Activated naive CD4-positive, alpha-beta T cell treated with Interleukin-2 at 50 U/mL for 16 hours (primary cell): ENCODE data around the gene GNA12.

Source experiments
- DNase-seq: peaks from one replicate; pipeline ENCODE4 v3.0.0-alpha.2; 2020

GNA12 gene

DNA sequence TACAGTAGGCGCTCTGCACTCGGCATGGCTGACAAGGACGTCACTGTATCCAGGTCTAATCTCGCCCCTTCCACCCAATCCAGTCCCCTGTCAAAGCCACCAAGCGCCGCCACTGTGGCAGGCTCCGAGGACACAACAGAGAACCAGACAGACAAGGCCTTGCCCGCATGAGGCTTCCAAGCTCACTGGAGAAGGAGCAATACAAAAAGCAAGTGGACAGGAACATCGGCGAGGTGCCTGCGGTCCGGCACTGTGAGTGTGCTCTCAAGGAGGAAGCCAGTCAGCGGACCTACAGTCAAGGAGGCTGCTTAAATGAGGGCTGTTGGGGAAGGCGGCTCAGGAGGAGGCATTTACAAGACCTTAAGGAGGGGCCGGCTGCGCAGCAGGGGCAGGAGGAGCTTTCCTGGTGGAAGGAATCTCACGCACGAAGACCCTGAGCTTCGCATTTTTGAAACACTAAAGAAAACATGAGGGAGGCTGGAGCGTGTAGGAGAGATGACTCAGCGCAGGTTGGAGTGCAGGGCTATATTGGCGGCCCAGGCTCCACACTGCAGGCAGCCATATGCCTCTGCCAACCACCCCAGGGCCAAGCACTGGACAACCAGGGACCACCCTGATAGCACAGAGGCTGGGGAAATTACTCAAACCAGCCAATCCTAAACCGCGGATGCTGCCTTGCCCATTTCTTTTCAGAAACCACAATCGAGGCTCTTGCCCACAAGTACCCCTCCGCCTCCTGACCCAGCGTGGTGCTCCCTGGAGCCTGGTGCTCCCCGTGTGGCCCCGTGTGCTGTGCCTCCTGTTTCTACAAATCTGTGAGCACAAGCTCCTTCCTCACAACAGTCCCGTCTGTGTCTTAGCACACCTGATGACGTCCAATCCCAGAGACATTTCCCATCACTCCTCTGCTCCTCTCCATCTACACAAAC is 28.9 kb downstream of the GNA12 start:
- no peak for DNase-seq

- no peak for DNase-seq
These were observed 29.7 kb downstream of the GNA12 start for GRCh38 chr7:2814186-2814945.

- DNase-seq = no peak
These were observed 30.5 kb downstream of the GNA12 start for GRCh38 chr7:2813350-2814185.

- no peak for DNase-seq
These were observed 31.3 kb downstream of the GNA12 start for GRCh38 chr7:2812831-2813230.

GRCh38 chr7:2812114-2812487 is 32.0 kb downstream of the GNA12 start:
- DNase-seq = no peak

DNA sequence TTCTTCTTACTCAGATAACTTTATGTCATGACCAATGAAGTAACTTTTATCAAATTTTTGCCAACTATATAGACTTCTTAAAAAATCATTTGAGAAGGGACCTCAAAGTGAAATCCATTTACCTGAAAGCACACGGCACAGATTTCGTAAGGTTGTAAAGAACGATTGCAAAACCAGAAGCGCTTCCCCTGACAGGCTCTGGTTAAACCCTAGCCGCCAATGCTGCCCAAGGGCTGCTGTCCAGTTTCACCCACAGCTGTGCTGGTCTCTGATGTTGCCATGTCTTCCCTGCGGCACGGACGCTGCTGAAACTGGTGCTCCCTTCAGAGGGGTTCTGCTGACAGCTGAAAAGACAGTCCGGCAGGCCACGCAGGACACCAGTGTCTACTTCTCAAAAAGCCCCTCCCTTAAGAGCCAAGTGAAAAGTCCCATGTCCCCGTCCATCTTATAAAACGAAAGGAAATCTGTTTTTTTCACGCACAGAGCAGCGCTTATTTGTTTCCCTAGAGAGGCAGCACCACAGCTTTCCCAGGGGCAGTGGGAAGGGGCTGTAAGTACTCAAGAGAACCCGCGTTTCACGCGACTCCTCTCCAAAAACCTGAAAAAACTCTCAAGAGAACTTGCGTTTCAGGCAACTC is 32.5 kb downstream of the GNA12 start:
- DNase-seq = no peak

- no peak for DNase-seq
These were observed 33.3 kb downstream of the GNA12 start for GRCh38 chr7:2810682-2811415.

GRCh38 chr7:2809903-2810625 is 34.0 kb downstream of the GNA12 start:
- DNase-seq = no peak

GRCh38 chr7:2808891-2809665 is 35.0 kb downstream of the GNA12 start:
- DNase-seq = no peak

GRCh38 chr7:2807845-2808772 is 36.0 kb downstream of the GNA12 start:
- no peak for DNase-seq

DNA sequence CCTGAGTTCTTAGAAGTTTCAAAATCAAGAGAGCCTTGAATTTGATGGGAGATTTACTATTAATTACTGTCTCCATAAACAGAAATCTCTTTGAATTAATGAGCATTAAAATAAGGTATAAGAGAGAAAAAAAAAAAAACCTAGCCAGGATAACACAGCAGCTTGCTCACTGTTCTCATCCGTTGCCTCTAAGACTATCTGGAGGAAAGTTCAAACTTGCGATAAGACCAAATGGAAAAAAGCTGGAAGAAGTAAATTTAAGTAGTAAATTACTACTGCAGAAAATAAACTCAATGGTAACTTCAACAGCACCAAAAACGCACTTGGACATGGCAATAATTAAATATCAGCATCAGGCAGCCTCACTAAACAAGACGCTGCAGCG is 36.7 kb downstream of the GNA12 start:
- DNase-seq = no peak

DNA sequence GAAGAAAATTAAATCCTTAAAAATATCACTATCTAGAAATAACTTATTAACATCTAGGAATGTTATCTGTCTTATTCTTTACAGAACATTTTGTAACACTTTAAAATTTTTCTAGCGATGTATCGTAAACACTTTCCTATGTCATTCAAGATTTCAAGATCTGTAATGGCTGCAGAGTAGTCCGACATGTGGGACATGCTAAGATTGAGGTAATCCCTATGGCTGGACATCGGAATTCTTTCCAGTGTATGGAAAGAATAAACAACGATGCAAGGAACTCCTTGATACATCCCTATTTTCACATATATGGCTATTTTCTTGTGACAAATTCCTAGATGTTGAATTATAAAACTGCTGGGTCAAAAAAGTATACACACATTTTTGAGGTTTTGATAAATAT is 37.5 kb downstream of the GNA12 start:
- no peak for DNase-seq

DNA sequence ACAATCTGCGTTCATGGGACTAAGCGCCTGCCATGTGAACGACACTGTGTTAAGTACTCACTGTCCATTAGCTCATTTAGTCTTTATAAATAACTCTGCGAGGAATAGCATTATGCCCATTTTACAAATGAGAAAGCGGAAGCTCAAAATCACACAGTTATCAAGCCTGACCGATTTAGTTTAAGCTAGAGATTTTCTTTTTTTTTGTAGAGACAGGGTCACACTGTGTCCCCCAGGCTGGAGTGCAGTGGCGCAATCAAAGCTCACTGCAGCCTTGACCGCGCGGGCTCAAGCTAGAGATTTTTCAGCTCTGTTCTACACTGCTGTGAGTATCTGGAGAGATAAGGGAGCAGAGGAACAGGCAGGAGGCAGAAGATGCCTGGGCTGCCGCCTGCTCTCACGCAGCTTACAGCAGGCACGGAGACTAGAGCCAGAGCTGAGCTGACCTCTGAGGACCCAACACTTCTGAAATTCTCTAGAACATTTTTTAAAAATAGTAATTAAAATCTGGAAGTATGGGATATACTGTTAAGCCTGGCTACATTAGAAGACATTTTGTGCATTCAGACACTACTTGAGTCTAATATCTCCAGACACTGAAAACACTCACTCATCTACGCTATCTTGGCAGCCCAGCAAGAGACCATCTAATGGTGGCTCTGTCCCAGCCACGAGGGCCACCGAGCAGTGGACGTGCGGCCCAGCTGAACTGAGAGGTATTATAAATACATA is 38.7 kb downstream of the GNA12 start:
- no peak for DNase-seq

DNA sequence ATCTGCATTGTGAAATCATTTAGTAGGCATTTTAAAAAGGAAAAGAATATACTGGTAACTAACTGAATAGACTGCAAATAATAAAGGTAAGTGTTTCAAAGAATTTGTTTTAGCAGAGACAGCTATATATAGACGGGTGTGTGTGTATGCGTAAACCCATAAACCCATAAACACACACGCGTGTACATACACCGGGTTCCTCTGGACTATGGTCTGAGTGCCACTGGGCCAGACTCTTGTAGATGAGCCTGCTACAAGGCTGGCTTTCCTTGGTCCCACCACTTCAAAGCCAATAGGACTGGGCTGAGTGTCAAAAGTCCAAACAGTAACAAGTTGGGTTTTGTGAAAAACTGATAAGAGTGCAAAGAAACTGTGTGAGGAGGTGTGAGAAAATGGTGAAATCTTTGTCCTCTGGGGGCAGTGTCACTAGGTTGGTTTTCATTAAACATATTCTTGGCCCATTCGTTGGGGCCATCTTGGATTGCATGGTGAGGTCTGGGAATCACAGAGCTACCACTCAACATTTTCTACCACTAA is 39.8 kb downstream of the GNA12 start:
- DNase-seq = no peak

- DNase-seq = no peak
These were observed 40.4 kb downstream of the GNA12 start for GRCh38 chr7:2803755-2804154.

DNA sequence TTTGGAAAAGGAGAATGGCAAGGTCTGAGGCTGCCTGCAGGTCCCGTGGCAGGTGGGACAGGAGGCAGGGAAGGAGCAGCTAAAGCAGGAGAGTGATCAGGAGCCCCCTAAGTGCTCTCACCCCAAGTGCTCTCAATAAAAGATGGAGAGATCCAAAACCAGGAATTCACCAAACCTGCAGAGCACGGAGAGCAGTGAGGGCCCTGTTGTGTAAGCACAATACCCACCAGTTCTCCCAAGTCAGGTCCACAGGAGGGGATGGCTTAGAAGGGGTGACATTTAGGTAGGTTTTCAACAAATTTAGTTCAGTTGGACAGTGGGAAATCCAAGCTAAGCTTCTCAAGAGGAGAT is 40.8 kb downstream of the GNA12 start:
- no peak for DNase-seq

DNA sequence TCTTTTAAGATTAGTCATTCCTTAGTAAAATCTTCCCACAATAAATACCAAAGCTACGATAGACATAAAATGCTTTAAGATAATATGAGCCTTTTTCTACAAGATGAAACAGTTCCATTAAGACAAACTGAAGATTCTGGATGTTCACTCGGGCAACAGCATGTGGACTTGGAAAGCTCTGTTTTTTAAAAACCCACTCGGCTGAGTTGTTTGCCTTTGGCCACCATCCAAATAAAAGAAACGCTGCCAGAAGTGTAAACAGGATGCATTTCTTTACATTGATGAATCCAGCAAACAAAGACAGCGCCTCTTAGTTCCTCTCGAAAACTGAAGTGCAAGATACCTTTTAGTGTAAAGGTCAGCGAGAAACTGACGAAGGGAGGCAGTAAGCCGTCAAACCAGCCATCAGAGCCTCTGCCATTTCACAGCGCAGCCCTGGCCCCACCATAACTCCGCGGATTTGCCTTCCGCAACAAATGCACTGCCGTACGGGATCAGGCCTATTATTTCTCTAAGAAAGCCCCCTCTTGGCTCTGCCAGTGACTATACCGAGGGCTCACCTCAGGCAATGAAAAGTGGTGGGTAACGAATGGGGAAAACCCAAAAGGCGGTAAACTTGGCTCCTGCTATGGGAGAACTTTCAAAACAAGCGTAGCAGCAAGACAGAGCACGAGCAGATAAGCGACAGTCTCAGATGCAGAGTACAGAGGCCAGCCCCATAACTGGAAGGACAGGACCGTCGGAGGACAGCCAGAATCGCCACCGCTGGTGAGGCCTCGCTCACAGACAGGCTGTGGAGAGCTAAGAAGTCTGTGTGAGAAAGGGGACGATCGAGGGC is 41.4 kb downstream of the GNA12 start:
- no peak for DNase-seq

DNA sequence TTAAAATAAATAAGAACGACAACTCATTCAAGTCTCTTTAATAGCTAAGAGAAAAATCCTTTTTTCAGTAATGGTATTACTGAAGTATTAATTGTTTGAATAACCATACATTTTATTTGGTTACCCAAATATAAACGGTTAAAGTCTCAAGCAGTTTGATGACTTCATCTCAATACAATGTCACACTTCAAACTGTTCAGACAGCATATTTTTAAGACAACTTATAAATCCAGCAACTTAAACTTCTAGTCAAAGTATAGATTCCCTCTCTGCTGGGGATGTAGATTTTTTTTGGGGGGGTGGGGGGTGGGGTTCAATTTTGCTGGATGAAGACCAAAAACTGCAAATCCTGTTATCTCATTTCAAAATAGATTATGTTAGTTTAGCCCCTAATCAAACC is 42.0 kb downstream of the GNA12 start:
- DNase-seq = no peak
